Parathyroid adenoma (tissue), 2 donors: Measurements from ENCODE around the gene ST7.

ENCODE experiments used
- H2AFZ ChIP-seq: fragments of 300-600 bp; sonication (generic); one replicate; pipeline ENCODE4 v1.7.0; 2017; ENCODE audit warnings: antibody characterized with exemption, mild to moderate bottlenecking
- H3K27ac ChIP-seq: fragments of 300-600 bp; sonication (generic); one replicate; pipeline ENCODE4 v1.7.0; 2017
- H3K27me3 ChIP-seq: fragments of 300-600 bp; sonication (generic); one replicate; pipeline ENCODE4 v1.7.0; 2017; ENCODE audit warnings: low read length; ENCODE audit not compliant: control insufficient read depth, insufficient read depth
- H3K36me3 ChIP-seq: fragments of 300-600 bp; sonication (generic); one replicate; pipeline ENCODE4 v1.7.0; 2017; ENCODE audit warnings: low read length; ENCODE audit not compliant: control insufficient read depth, insufficient read depth
- H3K4me1 ChIP-seq: fragments of 300-600 bp; sonication (generic); one replicate; pipeline ENCODE4 v1.7.0; 2017; ENCODE audit warnings: control low read depth
- H3K4me2 ChIP-seq: fragments of 300-600 bp; sonication (generic); one replicate; pipeline ENCODE4 v1.7.0; 2017; ENCODE audit warnings: low read length
- H3K4me3 ChIP-seq: fragments of 300-600 bp; sonication (generic); one replicate; pipeline ENCODE4 v1.7.0; 2017; ENCODE audit warnings: low read depth, low read length
- H3K79me2 ChIP-seq: fragments of 300-600 bp; sonication (generic); one replicate; pipeline ENCODE4 v1.7.0; 2017; ENCODE audit warnings: control low read depth
- H3K9ac ChIP-seq: fragments of 300-600 bp; sonication (generic); one replicate; pipeline ENCODE4 v1.7.0; 2017; ENCODE audit warnings: mild to moderate bottlenecking
- H3K9me3 ChIP-seq: fragments of 300-600 bp; sonication (generic); one replicate; pipeline ENCODE4 v1.7.0; 2017; ENCODE audit warnings: low read length; ENCODE audit not compliant: control insufficient read depth
- CTCF ChIP-seq: fragments of 300-600 bp; sonication (generic); IDR thresholded peaks from one replicate; pipeline ENCODE4 v1.7.0; 2017; ENCODE audit warnings: antibody characterized with exemption, mild to moderate bottlenecking
- donor health status: primary hyperparathyroidism.

ST7 gene

GRCh38 chr7:117190746-117191435 is 237.6 kb downstream of the ST7 start:
- Histone ChIP-seq H3K9me3 (no peaks in the 10 kb centered on the region), H3K9ac (no peak overlapping the region), H3K27me3 (no peaks in the 10 kb centered on the region), H3K4me2 (no peak overlapping the region), H3K79me2 (no peaks in the 10 kb centered on the region), H3K36me3 (no peaks in the 10 kb centered on the region), H2AFZ (no peak overlapping the region), H3K4me3 (no peak overlapping the region), H3K4me1 (no peaks in the 10 kb centered on the region), H3K27ac (no peak overlapping the region)
- no peak for TF ChIP-seq CTCF

GRCh38 chr7:117192108-117192507 is 238.8 kb downstream of the ST7 start:
- no peak overlapping the region for H3K4me2 ChIP-seq
- no peaks in the 10 kb centered on the region for H3K79me2 ChIP-seq
- no peak overlapping the region for H3K4me3 ChIP-seq
- no peaks in the 10 kb centered on the region for H3K27me3 ChIP-seq
- TF ChIP-seq CTCF = no peak
- H2AFZ ChIP-seq = no peak overlapping the region
- H3K9ac ChIP-seq = no peak overlapping the region
- no peaks in the 10 kb centered on the region for H3K36me3 ChIP-seq
- H3K9me3 ChIP-seq = no peaks in the 10 kb centered on the region
- H3K4me1 ChIP-seq = no peaks in the 10 kb centered on the region
- H3K27ac ChIP-seq = no peak overlapping the region

- H3K9me3 ChIP-seq = no peaks in the 10 kb centered on the region
- H3K27me3 ChIP-seq = no peaks in the 10 kb centered on the region
- no peak for TF ChIP-seq CTCF
- H3K27ac ChIP-seq = no peak overlapping the region
- H2AFZ ChIP-seq = no peak overlapping the region
- no peak overlapping the region for H3K4me3 ChIP-seq
- no peaks in the 10 kb centered on the region for H3K4me1 ChIP-seq
- no peak overlapping the region for H3K9ac ChIP-seq
- no peaks in the 10 kb centered on the region for H3K36me3 ChIP-seq
- no peak overlapping the region for H3K4me2 ChIP-seq
- no peaks in the 10 kb centered on the region for H3K79me2 ChIP-seq
Observed at GRCh38 chr7:117193564-117193963, 240.3 kb downstream of the ST7 start.

GRCh38 chr7:117194445-117194844 is 241.1 kb downstream of the ST7 start:
- no peaks in the 10 kb centered on the region for H3K9me3 ChIP-seq
- no peak overlapping the region for H3K4me3 ChIP-seq
- no peak overlapping the region for H2AFZ ChIP-seq
- H3K9ac ChIP-seq = no peak overlapping the region
- H3K36me3 ChIP-seq = no peaks in the 10 kb centered on the region
- no peak overlapping the region for H3K27ac ChIP-seq
- H3K79me2 ChIP-seq = no peaks in the 10 kb centered on the region
- no peak for TF ChIP-seq CTCF
- no peak overlapping the region for H3K4me2 ChIP-seq
- H3K4me1 ChIP-seq = no peaks in the 10 kb centered on the region
- no peaks in the 10 kb centered on the region for H3K27me3 ChIP-seq

GRCh38 chr7:117195361-117196029 is 242.2 kb downstream of the ST7 start:
- H3K4me3 ChIP-seq = no peak overlapping the region
- H3K4me2 ChIP-seq = no peak overlapping the region
- TF ChIP-seq CTCF = no peak
- no peaks in the 10 kb centered on the region for H3K4me1 ChIP-seq
- H3K27ac ChIP-seq = no peak overlapping the region
- no peaks in the 10 kb centered on the region for H3K27me3 ChIP-seq
- no peak overlapping the region for H2AFZ ChIP-seq
- H3K9ac ChIP-seq = no peak overlapping the region
- no peaks in the 10 kb centered on the region for H3K79me2 ChIP-seq
- H3K36me3 ChIP-seq = no peaks in the 10 kb centered on the region
- H3K9me3 ChIP-seq = no peaks in the 10 kb centered on the region
